Measurements from ENCODE around the gene ZC3H12C. TPM values are rescaled to one million over a fixed set of nuclear protein-coding genes. Genes with fewer than 3 reads are reported as not detected.

The ZC3H12C gene
- 10 to 100 TPM in 2 of 8 experiments, 1 to 10 TPM in 6; 3.4 to 24.7 (median 9.3) TPM for total RNA-seq

GRCh38 chr11:110092515-110093406 is at the start of gene ZC3H12C:
ZC3H12C (plus strand) TSS chr11:110093392; CDS start chr11:110093412, 20 bp downstream.
- H3K27ac ChIP-seq = peak within 1 kb of the TSS; percentile 93 to 98
- peak; percentile 79 to 87 (median 84) for ATAC-seq (replicated peaks in 6 of 8)
- peak within 1 kb of the TSS; percentile 55 to 78 (median 67) for H3K4me3 ChIP-seq
- in situ Hi-C loops (cut with MboI; ENCODE audit: low pct_unique_long_range_greater_than_20kb in 2 of 9, low sequenced_read_pairs in 9 of 9, unreplicated experiment in 9 of 9) = no loop called here
- 0% methylated on average over 3 to 14 of the region's 110 CpGs; no CpG with 5 or more reads in 6 of the 10 experiments for WGBS, 10 experiments
- H3K4me1 ChIP-seq (replicated peaks in 1 of 2) = peaks cover 15 to 19% of the 10 kb centered on the region in 2 donors

DNA sequence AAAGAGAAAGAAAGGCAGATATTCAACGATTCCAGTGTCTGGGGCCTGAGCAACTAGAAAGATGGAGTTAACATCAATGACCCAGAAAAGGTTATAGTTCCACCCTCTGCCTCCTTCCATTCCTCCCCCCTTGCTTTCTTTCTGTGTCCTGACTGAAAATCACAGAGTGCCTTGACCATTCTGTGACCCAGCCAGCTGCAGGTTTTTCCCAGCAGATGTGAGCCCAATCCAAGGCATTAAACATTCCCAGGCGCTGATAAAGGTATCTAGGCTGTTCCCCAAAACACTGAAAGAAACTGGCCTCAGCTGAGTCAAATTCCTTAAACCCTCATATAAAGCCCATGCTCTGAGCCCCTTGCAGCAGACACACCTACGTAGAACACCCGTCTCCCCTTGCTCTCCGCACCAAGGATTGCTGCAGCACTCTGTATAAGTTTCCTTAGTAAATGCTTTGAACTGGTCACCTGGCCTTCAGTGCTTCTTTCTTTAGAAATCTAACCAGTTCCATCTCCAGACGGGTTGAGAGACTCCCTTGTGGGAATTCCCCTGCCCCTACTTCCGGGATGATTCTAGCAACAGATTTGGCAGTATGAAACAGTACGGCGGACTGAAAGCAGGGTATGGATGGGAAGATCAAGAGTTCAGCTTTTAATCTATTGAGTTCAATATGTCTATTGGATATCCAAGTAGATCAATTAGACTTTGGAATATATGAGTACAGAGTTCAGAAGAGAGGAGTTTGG is 48.8 kb upstream of the ZC3H12C start:
- 26 to 100% (median 86%) methylated on average over 1 to 5 of the region's 9 CpGs; no CpG with 5 or more reads in 1 of the 10 experiments for WGBS, 10 experiments

DNA sequence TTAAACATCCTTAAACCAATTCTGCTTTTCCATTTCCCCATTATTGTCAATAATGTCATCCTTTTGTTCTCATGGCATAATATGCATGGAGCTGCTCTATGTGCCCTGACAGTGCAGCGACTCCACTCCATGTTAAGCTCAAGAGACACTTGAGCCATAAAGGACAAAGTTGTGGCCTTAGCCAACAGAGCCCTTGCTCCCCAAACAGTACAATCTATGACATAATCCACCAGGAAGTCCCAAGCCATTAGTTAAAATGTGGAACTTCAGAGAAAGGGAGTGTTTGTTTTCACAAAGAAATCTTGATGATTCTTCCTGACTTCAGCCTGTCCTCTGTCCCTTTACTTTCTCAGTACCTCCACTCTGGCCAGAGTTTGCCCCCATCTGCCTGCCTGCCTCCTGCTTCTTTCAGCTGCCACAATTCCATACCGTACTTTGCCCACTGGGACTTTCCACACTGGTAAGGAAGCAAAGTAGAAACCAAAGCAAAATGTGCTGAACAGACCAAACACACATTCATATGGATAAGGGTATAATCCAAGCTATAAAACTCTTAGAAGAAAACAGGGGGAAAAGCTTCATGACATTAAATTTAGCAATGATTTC is 46.3 kb upstream of the ZC3H12C start:
- no peak overlapping the region for H3K4me3 ChIP-seq
- no peak overlapping the region for H3K27ac ChIP-seq
- no peaks in the 10 kb centered on the region for H3K4me1 ChIP-seq (replicated peaks in 1 of 2)
- no peak for ATAC-seq (replicated peaks in 6 of 8)
- in situ Hi-C loops (cut with MboI; ENCODE audit: low pct_unique_long_range_greater_than_20kb in 2 of 9, low sequenced_read_pairs in 9 of 9, unreplicated experiment in 9 of 9) = no loop called here
- WGBS, 10 experiments = 20 to 100% (median 88%) methylated on average over 1 to 2 of the region's 2 CpGs; no CpG with 5 or more reads in 1 of the 10 experiments

More for the DNA sequence above, 48.8 kb upstream of the ZC3H12C start:
- Histone ChIP-seq H3K4me3 (no peak overlapping the region), H3K27ac (no peak overlapping the region), H3K4me1 (replicated peaks in 1 of 2) (no peaks in the 10 kb centered on the region)
- in situ Hi-C loops (cut with MboI; ENCODE audit: low pct_unique_long_range_greater_than_20kb in 2 of 9, low sequenced_read_pairs in 9 of 9, unreplicated experiment in 9 of 9) = no loop called here
- no peak for ATAC-seq (replicated peaks in 6 of 8)

GRCh38 chr11:110049501-110050200 is 43.5 kb upstream of the ZC3H12C start:
- in situ Hi-C loops (cut with MboI; ENCODE audit: low pct_unique_long_range_greater_than_20kb in 2 of 9, low sequenced_read_pairs in 9 of 9, unreplicated experiment in 9 of 9) = loop anchor here in 2 of 9 experiments (25.0 kb wide), 1 partner anchor 87 kb away; no protein-coding TSS in a partner anchor
- 56 to 96% (median 84%) methylated on average over 3 to 17 of the region's 33 CpGs; no CpG with 5 or more reads in 1 of the 10 experiments for WGBS, 10 experiments
- H3K4me3 ChIP-seq = no peak overlapping the region
- no peaks in the 10 kb centered on the region for H3K4me1 ChIP-seq (replicated peaks in 1 of 2)
- H3K27ac ChIP-seq = no peak overlapping the region
- no peak for ATAC-seq (replicated peaks in 6 of 8)

DNA sequence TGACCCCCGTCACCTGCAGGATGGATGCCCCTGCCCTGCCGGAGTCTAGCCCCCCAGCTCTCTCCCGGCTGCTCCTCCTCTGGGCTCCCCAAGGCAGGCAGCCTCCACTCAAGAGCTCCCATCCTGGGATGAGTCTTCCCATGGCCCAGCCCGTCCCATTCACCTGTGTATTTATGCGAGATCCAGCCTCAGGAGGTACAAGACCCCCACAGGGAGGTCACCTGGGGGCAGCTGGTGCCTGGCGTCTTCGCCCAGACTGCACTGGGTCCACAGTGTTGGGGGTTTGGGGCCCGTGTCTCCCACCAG is 43.0 kb upstream of the ZC3H12C start:
- ATAC-seq (replicated peaks in 6 of 8) = no peak
- no peaks in the 10 kb centered on the region for H3K4me1 ChIP-seq (replicated peaks in 1 of 2)
- in situ Hi-C loops (cut with MboI; ENCODE audit: low pct_unique_long_range_greater_than_20kb in 2 of 9, low sequenced_read_pairs in 9 of 9, unreplicated experiment in 9 of 9) = loop anchor here in 2 of 9 experiments (25.0 kb wide), 1 partner anchor 88 kb away; no protein-coding TSS in a partner anchor
- no peak overlapping the region for H3K4me3 ChIP-seq
- no peak overlapping the region for H3K27ac ChIP-seq
- 13 to 100% (median 50%) methylated on average over 1 to 3 of the region's 8 CpGs; no CpG with 5 or more reads in 7 of the 10 experiments for WGBS, 10 experiments

- ATAC-seq (replicated peaks in 6 of 8) = no peak
- Histone ChIP-seq H3K27ac (no peak overlapping the region), H3K4me3 (no peak overlapping the region), H3K4me1 (replicated peaks in 1 of 2) (no peaks in the 10 kb centered on the region)
- WGBS, 10 experiments = 75 to 100% (median 93%) methylated on average over 1 to 10 of the region's 11 CpGs; no CpG with 5 or more reads in 1 of the 10 experiments
- in situ Hi-C loops (cut with MboI; ENCODE audit: low pct_unique_long_range_greater_than_20kb in 2 of 9, low sequenced_read_pairs in 9 of 9, unreplicated experiment in 9 of 9) = loop anchor here in 2 of 9 experiments (25.0 kb wide), 1 partner anchor 92 kb away; no protein-coding TSS in a partner anchor
Observed at GRCh38 chr11:110053848-110054414, 39.3 kb upstream of the ZC3H12C start.

DNA sequence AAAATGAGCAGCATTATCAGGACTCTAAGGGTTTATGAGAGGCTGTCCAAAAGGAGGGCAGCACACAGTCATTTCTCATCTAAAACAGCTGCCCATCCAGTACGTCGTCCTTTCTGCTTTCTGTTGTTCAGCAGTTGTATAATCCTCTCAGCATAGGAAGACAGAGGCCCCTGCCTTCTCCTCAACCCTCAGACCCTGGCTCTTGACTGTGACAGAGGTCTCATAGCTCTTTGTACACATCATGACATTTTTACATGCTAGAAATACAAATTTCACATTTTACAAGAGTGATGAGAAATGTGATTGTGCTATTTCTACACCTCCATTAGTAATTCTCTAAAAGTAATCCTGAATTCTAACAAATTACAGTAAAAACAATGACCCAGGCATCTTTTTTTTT is 36.2 kb upstream of the ZC3H12C start:
- WGBS, 10 experiments = 50 to 100% (median 60%) methylated on average over 2 of the region's 2 CpGs; no CpG with 5 or more reads in 3 of the 10 experiments
- Histone ChIP-seq H3K4me1 (replicated peaks in 1 of 2) (no peaks in the 10 kb centered on the region), H3K27ac (no peak overlapping the region), H3K4me3 (no peak overlapping the region)
- ATAC-seq (replicated peaks in 6 of 8) = no peak
- in situ Hi-C loops (cut with MboI; ENCODE audit: low pct_unique_long_range_greater_than_20kb in 2 of 9, low sequenced_read_pairs in 9 of 9, unreplicated experiment in 9 of 9) = loop anchor here in 2 of 9 experiments (25.0 kb wide), 1 partner anchor 95 kb away; no protein-coding TSS in a partner anchor

DNA sequence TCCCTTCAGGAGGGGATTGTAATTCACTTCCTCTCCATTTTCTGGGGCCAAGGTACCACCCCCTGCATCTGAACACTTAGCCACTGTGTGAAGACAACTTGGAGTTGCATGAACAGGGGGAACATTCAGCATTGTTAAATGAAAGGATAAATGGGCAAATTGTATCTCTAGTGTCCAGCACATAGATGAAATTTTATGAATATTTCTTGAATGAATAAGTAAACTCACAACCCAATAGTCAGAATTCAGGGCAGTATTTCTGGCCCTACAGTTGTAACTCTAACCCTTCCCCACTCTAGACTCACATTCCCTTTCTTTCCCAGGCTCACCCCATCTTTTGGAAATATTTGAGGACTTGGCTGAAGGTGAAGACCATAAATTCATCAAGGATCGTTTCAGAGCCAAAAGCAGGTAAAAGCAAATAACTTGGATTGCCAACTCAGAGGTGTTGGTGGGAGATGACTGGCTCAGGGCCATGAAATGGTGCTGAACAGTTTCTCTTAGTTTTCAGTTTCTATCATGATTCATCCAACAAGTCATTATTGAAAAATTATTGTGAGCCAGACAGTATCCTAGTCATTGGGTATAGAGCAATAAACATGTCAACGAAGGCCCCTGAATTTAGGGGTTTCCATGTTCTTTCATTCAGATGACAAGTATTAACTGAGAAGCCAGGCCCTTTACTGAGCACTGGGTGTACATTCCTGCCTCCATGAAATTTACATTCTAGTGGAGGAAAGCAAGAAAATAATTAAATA is 33.3 kb upstream of the ZC3H12C start:
- no peak for ATAC-seq (replicated peaks in 6 of 8)
- WGBS, 10 experiments = 0 to 100% (median 63%) methylated on average over 1 to 2 of the region's 2 CpGs; no CpG with 5 or more reads in 4 of the 10 experiments
- Histone ChIP-seq H3K27ac (no peak overlapping the region), H3K4me1 (replicated peaks in 1 of 2) (no peaks in the 10 kb centered on the region), H3K4me3 (no peak overlapping the region)
- in situ Hi-C loops (cut with MboI; ENCODE audit: low pct_unique_long_range_greater_than_20kb in 2 of 9, low sequenced_read_pairs in 9 of 9, unreplicated experiment in 9 of 9) = loop anchor here in 2 of 9 experiments (25.0 kb wide), 1 partner anchor 98 kb away; no protein-coding TSS in a partner anchor

GRCh38 chr11:110061296-110061695 is 31.9 kb upstream of the ZC3H12C start:
- 0 to 100% (median 57%) methylated on average over 1 of the region's 1 CpG; no CpG with 5 or more reads in 1 of the 10 experiments for WGBS, 10 experiments
- Histone ChIP-seq H3K4me3 (no peak overlapping the region), H3K27ac (no peak overlapping the region), H3K4me1 (replicated peaks in 1 of 2) (no peaks in the 10 kb centered on the region)
- in situ Hi-C loops (cut with MboI; ENCODE audit: low pct_unique_long_range_greater_than_20kb in 2 of 9, low sequenced_read_pairs in 9 of 9, unreplicated experiment in 9 of 9) = loop anchor here in 2 of 9 experiments (25.0 kb wide), 1 partner anchor 99 kb away; no protein-coding TSS in a partner anchor
- peak in 1 of 8 experiments; percentile 36 for ATAC-seq (replicated peaks in 6 of 8)

DNA sequence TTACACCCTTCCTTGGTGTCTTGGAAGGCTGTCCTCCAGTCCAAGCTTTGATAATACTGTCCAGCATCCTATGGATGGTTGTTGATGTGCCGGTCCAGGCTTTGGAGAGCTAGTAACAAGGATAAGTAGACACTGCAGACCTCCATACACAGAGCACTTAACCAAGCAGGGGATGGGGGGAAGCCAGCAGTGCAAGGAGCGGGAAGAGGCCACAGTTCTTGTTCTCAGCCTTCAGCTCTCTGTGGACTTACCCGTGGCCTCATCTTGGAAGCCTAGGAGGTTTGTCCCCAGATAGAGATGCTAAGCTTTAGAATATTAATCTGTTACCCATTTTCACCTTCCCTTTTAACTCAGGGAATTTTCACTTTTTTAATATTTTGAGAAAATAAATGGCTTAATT is 30.9 kb upstream of the ZC3H12C start:
- no peak overlapping the region for H3K4me3 ChIP-seq
- 83 to 100% (median 100%) methylated on average over 1 to 3 of the region's 3 CpGs; no CpG with 5 or more reads in 3 of the 10 experiments for WGBS, 10 experiments
- in situ Hi-C loops (cut with MboI; ENCODE audit: low pct_unique_long_range_greater_than_20kb in 2 of 9, low sequenced_read_pairs in 9 of 9, unreplicated experiment in 9 of 9) = loop anchor here in 2 of 9 experiments (25.0 kb wide), 1 partner anchor 100 kb away; no protein-coding TSS in a partner anchor
- no peak for ATAC-seq (replicated peaks in 6 of 8)
- no peaks in the 10 kb centered on the region for H3K4me1 ChIP-seq (replicated peaks in 1 of 2)
- no peak overlapping the region for H3K27ac ChIP-seq

DNA sequence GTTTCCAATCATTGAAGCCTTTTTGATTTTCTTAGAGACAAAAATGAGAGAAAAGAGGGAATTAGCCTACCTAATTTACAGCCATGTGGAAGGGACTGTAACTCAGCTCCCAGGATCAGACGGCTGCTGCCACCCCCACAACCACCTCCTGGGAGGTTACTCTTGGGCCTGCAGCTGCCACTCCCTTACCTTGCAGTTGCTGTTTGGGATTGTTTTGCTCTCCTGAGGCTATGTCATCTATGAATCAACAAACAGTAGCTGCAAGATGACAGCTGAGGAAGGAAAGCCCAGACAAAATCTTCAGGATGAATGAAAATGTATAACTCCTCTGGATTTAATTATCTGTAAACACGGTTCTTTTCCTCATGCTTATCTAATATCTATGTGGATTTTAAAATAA is 28.0 kb upstream of the ZC3H12C start:
- no peak for ATAC-seq (replicated peaks in 6 of 8)
- Histone ChIP-seq H3K4me3 (no peak overlapping the region), H3K27ac (no peak overlapping the region), H3K4me1 (replicated peaks in 1 of 2) (no peaks in the 10 kb centered on the region)
- in situ Hi-C loops (cut with MboI; ENCODE audit: low pct_unique_long_range_greater_than_20kb in 2 of 9, low sequenced_read_pairs in 9 of 9, unreplicated experiment in 9 of 9) = loop anchor here in 2 of 9 experiments (25.0 kb wide), 1 partner anchor 103 kb away; no protein-coding TSS in a partner anchor
- 0 to 100% (median 62%) methylated on average over 1 to 2 of the region's 2 CpGs; no CpG with 5 or more reads in 1 of the 10 experiments for WGBS, 10 experiments
